Mesenchymal stem cell (in vitro differentiated cells and primary cell): ENCODE data around the gene PPL. TPM values are rescaled to one million over a fixed set of nuclear protein-coding genes. Genes with fewer than 3 reads are reported as not detected.

Source experiments
- DNase-seq: peaks from one replicate; pipeline ENCODE4 v3.0.0-alpha.2; 2013
- H2AFZ ChIP-seq: one replicate; pipeline ENCODE4 v1.6.1; 2013; ENCODE audit warnings: low read depth, mild to moderate bottlenecking, control low read depth, inconsistent platforms, low read length, moderate library complexity
- H2AK5ac ChIP-seq: 2 replicates; pipeline ENCODE4 v1.6.1; 2013; ENCODE audit warnings: low read length, moderate library complexity, mild to moderate bottlenecking, inconsistent platforms; ENCODE audit not compliant: severe bottlenecking
- H2BK120ac ChIP-seq: one replicate; pipeline ENCODE4 v1.6.1; 2013; ENCODE audit warnings: low read depth, mild to moderate bottlenecking, inconsistent platforms, low read length, moderate library complexity
- H2BK12ac ChIP-seq, 2 experiments: one replicate each; pipeline ENCODE4 v1.6.1; 2013; ENCODE audit warnings: inconsistent platforms in 2 of 2, low read length in 2 of 2, mild to moderate bottlenecking in 2 of 2, moderate library complexity in 2 of 2, control low read depth in 1 of 2
- H2BK15ac ChIP-seq: one replicate; pipeline ENCODE4 v1.6.1; 2013; ENCODE audit warnings: mild to moderate bottlenecking, low read depth, inconsistent platforms; ENCODE audit not compliant: poor library complexity, severe bottlenecking
- H2BK5ac ChIP-seq: 2 replicates; pipeline ENCODE4 v1.6.1; 2013; ENCODE audit warnings: low read depth, mild to moderate bottlenecking, low read length, control low read depth, inconsistent platforms; ENCODE audit not compliant: poor library complexity, severe bottlenecking
- H3K14ac ChIP-seq, 2 experiments: one replicate each; pipeline ENCODE4 v1.6.1; 2013; ENCODE audit warnings: inconsistent platforms in 2 of 2, low read length in 2 of 2, control low read depth in 1 of 2, mild to moderate bottlenecking in 1 of 2, moderate library complexity in 1 of 2
- H3K18ac ChIP-seq, 2 experiments: one replicate each; pipeline ENCODE4 v1.6.1; 2013; ENCODE audit warnings: inconsistent platforms in 2 of 2, low read length in 2 of 2, control low read depth in 1 of 2, low read depth in 1 of 2, mild to moderate bottlenecking in 1 of 2
- H3K23ac ChIP-seq, 2 experiments: one replicate each; pipeline ENCODE4 v1.6.1; 2013; ENCODE audit warnings: inconsistent platforms in 2 of 2, low read length in 2 of 2, mild to moderate bottlenecking in 2 of 2, moderate library complexity in 2 of 2, control low read depth in 1 of 2
- H3K27ac ChIP-seq: 2 replicates; pipeline ENCODE4 v1.5.1; 2013; ENCODE audit warnings: mild to moderate bottlenecking, moderate library complexity, low read length, control low read depth, inconsistent platforms; ENCODE audit not compliant: poor library complexity, severe bottlenecking
- H3K27me3 ChIP-seq, 2 experiments: 2 replicates each; pipeline versions ENCODE4 v1.6.1 to v1.7.0; 2013; ENCODE audit warnings: low read length in 2 of 2, mild to moderate bottlenecking in 2 of 2, moderate library complexity in 2 of 2, control low read depth in 1 of 2, inconsistent platforms in 1 of 2; ENCODE audit not compliant: control insufficient read depth in 1 of 2, insufficient read depth in 1 of 2
- H3K36me3 ChIP-seq, 2 experiments: 2 replicates each; pipeline versions ENCODE4 v1.6.1 to v1.7.0; 2013; ENCODE audit warnings: low read length in 2 of 2, control low read depth in 1 of 2, inconsistent platforms in 1 of 2, low read depth in 1 of 2, mild to moderate bottlenecking in 1 of 2; ENCODE audit not compliant: insufficient read depth in 2 of 2, control insufficient read depth in 1 of 2
- H3K4ac ChIP-seq, 2 experiments: one replicate each; pipeline ENCODE4 v1.6.1; 2013; ENCODE audit warnings: inconsistent platforms in 2 of 2, low read length in 2 of 2, mild to moderate bottlenecking in 2 of 2, moderate library complexity in 2 of 2, control low read depth in 1 of 2, low read depth in 1 of 2
- H3K4me1 ChIP-seq: 2 replicates; pipeline ENCODE4 v1.6.1; 2013; ENCODE audit warnings: low read depth, low read length, control low read depth; ENCODE audit not compliant: control insufficient read depth, insufficient read depth
- H3K4me2 ChIP-seq: 2 replicates; pipeline ENCODE4 v1.6.1; 2013; ENCODE audit warnings: low read length, mild to moderate bottlenecking, inconsistent platforms; ENCODE audit not compliant: poor library complexity, severe bottlenecking
- H3K4me3 ChIP-seq, 2 experiments: 2 replicates each; pipeline versions ENCODE4 v1.5.1 to v1.7.0; 2013; ENCODE audit warnings: low read length in 2 of 2, mild to moderate bottlenecking in 2 of 2, control low read depth in 1 of 2, low read depth in 1 of 2; ENCODE audit not compliant: insufficient read depth in 1 of 2
- H3K79me1 ChIP-seq: replicated peaks from 2 replicates; pipeline ENCODE4 v1.6.1; 2013; ENCODE audit warnings: mild to moderate bottlenecking, control low read depth, low read length, inconsistent platforms; ENCODE audit not compliant: poor library complexity, severe bottlenecking
- H3K9ac ChIP-seq: 2 replicates; pipeline ENCODE4 v1.7.0; 2013; ENCODE audit warnings: mild to moderate bottlenecking, low read length, moderate library complexity
- H3K9me3 ChIP-seq: 2 replicates; pipeline ENCODE4 v1.7.0; 2013; ENCODE audit warnings: mild to moderate bottlenecking, low read length; ENCODE audit not compliant: control insufficient read depth
- H4K8ac ChIP-seq: one replicate; pipeline ENCODE4 v1.6.1; 2013; ENCODE audit warnings: inconsistent platforms, mild to moderate bottlenecking, low read length, moderate library complexity
- H4K91ac ChIP-seq: one replicate; pipeline ENCODE4 v1.6.1; 2013; ENCODE audit warnings: mild to moderate bottlenecking, low read length, inconsistent platforms
- WGBS: methylation state at CpG from one replicate; pipeline ENCODE4 v1.1.7; 2013; ENCODE audit warnings: mixed read lengths; 5-methylcytosine and 5-hydroxymethylcytosine counted together
- polyA plus RNA-seq, 2 experiments: library from polyadenylated mRNA; stranded (reverse); fragments of 200-250 nt; gene quantifications; one replicate each; pipeline ENCODE4 v1.2.3, GENCODE V29; 2013

PPL gene
- 0.46 TPM for polyA plus RNA-seq (2013, experiment 1 of 2)
- 0.47 TPM for polyA plus RNA-seq (2013, experiment 2 of 2)

GRCh38 chr16:4936991-4937781 is at the start of gene PPL:
TSS of gene PPL (minus strand) at chr16:4937148. CDS start at chr16:4937045, 103 bp downstream.
- H4K91ac ChIP-seq: peak within 1 kb of the TSS; percentile 7
- peak within 1 kb of the TSS; percentile 98 for H3K4me2 ChIP-seq
- 12% methylated on average over 61 of the region's 76 CpGs for WGBS
- H3K36me3 ChIP-seq: peaks cover 9 to 11% of the 10 kb centered on the region in 2 experiments
- peak within 1 kb of the TSS; percentile 87 for H3K9ac ChIP-seq
- peak within 1 kb of the TSS; percentile 83 for H2AFZ ChIP-seq
- H2BK120ac ChIP-seq: no peak within 1 kb of the TSS
- peak within 1 kb of the TSS; percentile 44 for H2BK15ac ChIP-seq
- H2AK5ac ChIP-seq: peak within 1 kb of the TSS; percentile 39
- H4K8ac ChIP-seq: peak within 1 kb of the TSS; percentile 29
- peak within 1 kb of the TSS; percentile 2 to 78 for H3K18ac ChIP-seq
- peak within 1 kb of the TSS; percentile 71 to 96 for H3K4me3 ChIP-seq
- peaks cover 21% of the 10 kb centered on the region for H3K79me1 ChIP-seq
- no peaks in the 10 kb centered on the region for H3K27me3 ChIP-seq
- peaks cover 35% of the 10 kb centered on the region for H3K4me1 ChIP-seq
- peak within 1 kb of the TSS in 1 of 2 experiments; percentile 83 for H3K14ac ChIP-seq
- H3K23ac ChIP-seq: peak within 1 kb of the TSS in 1 of 2 experiments; percentile 90
- H3K4ac ChIP-seq: no peak within 1 kb of the TSS
- H3K9me3 ChIP-seq: no peaks in the 10 kb centered on the region
- no peak within 1 kb of the TSS for H3K27ac ChIP-seq
- DNase-seq: no peak
- H2BK12ac ChIP-seq: peak within 1 kb of the TSS in 1 of 2 experiments; percentile 68
- H2BK5ac ChIP-seq: no peak within 1 kb of the TSS

GRCh38 chr16:4984174-4984990 is 47.4 kb upstream of the PPL start:
- no peak overlapping the region for H3K14ac ChIP-seq
- no peak overlapping the region for H4K8ac ChIP-seq
- H3K27ac ChIP-seq: no peak overlapping the region
- no peak overlapping the region for H3K23ac ChIP-seq
- H3K9me3 ChIP-seq: no peaks in the 10 kb centered on the region
- H2AK5ac ChIP-seq: no peak overlapping the region
- no peak overlapping the region for H2BK15ac ChIP-seq
- no peak overlapping the region for H2AFZ ChIP-seq
- H4K91ac ChIP-seq: no peak overlapping the region
- H2BK5ac ChIP-seq: no peak overlapping the region
- WGBS: 57% methylated on average over 1 of the region's 5 CpGs
- H3K36me3 ChIP-seq: no peaks in the 10 kb centered on the region
- no peak overlapping the region for H3K18ac ChIP-seq
- peaks cover 47 to 61% of the 10 kb centered on the region in 2 experiments for H3K27me3 ChIP-seq
- no peak overlapping the region for H2BK120ac ChIP-seq
- no peak overlapping the region for H3K9ac ChIP-seq
- H3K4me3 ChIP-seq: no peak overlapping the region
- no peak overlapping the region for H3K4ac ChIP-seq
- H2BK12ac ChIP-seq: no peak overlapping the region
- no peaks in the 10 kb centered on the region for H3K79me1 ChIP-seq
- no peak overlapping the region for H3K4me2 ChIP-seq
- H3K4me1 ChIP-seq: peaks cover 8% of the 10 kb centered on the region
- no peak for DNase-seq

GRCh38 chr16:4982056-4982867 is 45.3 kb upstream of the PPL start:
- WGBS: 70% methylated on average over 18 of the region's 20 CpGs
- H2BK12ac ChIP-seq: no peak overlapping the region
- H3K4ac ChIP-seq: no peak overlapping the region

More at GRCh38 chr16:4982056-4982867, 45.3 kb upstream of the PPL start:
- Histone ChIP-seq H3K36me3 (no peaks in the 10 kb centered on the region), H2AK5ac (no peak overlapping the region), H4K8ac (no peak overlapping the region), H2BK5ac (no peak overlapping the region), H3K18ac (no peak overlapping the region), H3K23ac (peak overlapping the region in 1 of 2 experiments; percentile 14), H3K9me3 (no peaks in the 10 kb centered on the region), H4K91ac (no peak overlapping the region), H3K9ac (no peak overlapping the region), H3K79me1 (no peaks in the 10 kb centered on the region), H2AFZ (no peak overlapping the region), H3K4me1 (no peaks in the 10 kb centered on the region), H2BK120ac (no peak overlapping the region), H3K4me2 (no peak overlapping the region), H3K27me3 (peaks cover 36 to 50% of the 10 kb centered on the region in 2 experiments), H3K4me3 (no peak overlapping the region), H2BK15ac (peak overlapping the region; percentile 92), H3K14ac (peak overlapping the region in 1 of 2 experiments; percentile 7), H3K27ac (no peak overlapping the region)
- DNase-seq: no peak
